ENCODE measurements around the gene DNAH17. TPM values are rescaled to one million over a fixed set of nuclear protein-coding genes. Genes with fewer than 3 reads are reported as not detected.

DNAH17 gene
- total RNA-seq, 4 donors from 2014 or later = 0.19 to 0.31 TPM; not detected in 2

DNA sequence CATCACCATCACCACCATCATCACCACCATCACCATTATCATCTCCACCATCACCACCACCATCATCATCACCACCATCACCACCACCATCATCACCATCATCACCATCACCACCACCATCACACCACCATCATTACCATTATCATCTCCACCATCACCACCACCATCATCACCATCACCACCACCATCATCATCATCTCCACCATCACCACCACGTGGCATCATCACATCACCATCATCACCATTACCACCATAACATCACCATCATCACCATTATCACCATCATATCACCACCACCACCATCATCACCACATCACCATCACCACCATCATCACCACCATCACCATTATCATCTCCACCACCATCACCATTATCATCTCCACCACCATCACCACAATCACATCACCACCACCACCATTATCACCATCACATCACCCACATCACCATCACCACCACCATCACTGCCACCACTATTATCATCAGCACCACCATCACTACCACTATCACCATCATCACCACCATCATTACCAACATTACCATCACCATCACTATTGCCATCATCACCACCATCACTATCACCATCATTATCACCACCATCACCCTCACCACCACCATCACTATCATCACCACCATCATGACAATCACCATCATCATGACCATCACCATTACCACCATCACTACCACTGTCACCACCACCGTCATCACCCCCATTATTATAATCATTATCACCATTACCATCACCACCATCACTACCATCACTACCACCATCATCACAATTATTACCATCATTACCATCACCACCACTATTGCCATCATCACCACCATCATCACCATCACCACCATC is 99.1 kb downstream of the DNAH17 start:
- TF ChIP-seq, protein P1, sequence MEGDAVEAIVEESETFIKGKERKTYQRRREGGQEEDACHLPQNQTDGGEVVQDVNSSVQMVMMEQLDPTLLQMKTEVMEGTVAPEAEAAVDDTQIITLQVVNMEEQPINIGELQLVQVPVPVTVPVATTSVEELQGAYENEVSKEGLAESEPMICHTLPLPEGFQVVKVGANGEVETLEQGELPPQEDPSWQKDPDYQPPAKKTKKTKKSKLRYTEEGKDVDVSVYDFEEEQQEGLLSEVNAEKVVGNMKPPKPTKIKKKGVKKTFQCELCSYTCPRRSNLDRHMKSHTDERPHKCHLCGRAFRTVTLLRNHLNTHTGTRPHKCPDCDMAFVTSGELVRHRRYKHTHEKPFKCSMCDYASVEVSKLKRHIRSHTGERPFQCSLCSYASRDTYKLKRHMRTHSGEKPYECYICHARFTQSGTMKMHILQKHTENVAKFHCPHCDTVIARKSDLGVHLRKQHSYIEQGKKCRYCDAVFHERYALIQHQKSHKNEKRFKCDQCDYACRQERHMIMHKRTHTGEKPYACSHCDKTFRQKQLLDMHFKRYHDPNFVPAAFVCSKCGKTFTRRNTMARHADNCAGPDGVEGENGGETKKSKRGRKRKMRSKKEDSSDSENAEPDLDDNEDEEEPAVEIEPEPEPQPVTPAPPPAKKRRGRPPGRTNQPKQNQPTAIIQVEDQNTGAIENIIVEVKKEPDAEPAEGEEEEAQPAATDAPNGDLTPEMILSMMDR (IDR thresholded peaks at IDR 0.05) = no peak
- no peak for TF ChIP-seq POLR2A (IDR thresholded peaks at IDR 0.05)
- Histone ChIP-seq H3K9me3 (no peaks in the 10 kb centered on the region), H3K27ac (no peak overlapping the region), H3K4me1 (no peaks in the 10 kb centered on the region), H3K27me3 (peaks cover 0 to 16% (median 0%) of the 10 kb centered on the region in 4 donors), H3K36me3 (no peaks in the 10 kb centered on the region), H3K4me3 (no peak overlapping the region)
- intact Hi-C loops (cut with DNase I) = no loop called here
- 78 to 81% methylated on average over 2 of the region's 2 CpGs for WGBS, 2 donors
- no peak for DNase-seq

DNA sequence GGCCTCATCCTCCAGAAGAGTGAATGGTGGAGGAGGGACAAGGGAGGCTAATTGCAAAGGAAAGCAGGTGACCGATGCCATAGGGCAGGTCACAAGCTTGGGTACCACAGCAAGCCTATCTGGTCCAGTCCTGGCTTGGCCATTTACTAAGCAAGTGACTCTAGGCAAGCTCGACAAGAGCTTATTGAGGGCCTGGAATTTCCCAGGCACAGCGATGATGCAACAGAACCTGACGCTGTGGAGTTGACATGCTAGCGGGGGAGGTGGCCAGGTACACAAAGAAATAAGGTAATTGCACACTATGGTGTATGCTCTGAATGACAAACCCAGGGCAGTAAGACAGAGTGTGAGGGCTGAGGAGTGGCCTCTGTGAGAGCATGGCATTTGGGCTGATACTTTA is 100.2 kb downstream of the DNAH17 start:
- Histone ChIP-seq H3K9me3 (no peaks in the 10 kb centered on the region), H3K36me3 (no peaks in the 10 kb centered on the region), H3K27ac (no peak overlapping the region), H3K4me3 (no peak overlapping the region), H3K27me3 (peaks cover 0 to 20% (median 0%) of the 10 kb centered on the region in 4 donors), H3K4me1 (no peaks in the 10 kb centered on the region)
- WGBS, 2 donors = 39 to 68% methylated on average over 3 of the region's 5 CpGs
- DNase-seq = no peak
- intact Hi-C loops (cut with DNase I) = no loop called here
- no peak for TF ChIP-seq POLR2A (IDR thresholded peaks at IDR 0.05)
- TF ChIP-seq, protein P1 (IDR thresholded peaks at IDR 0.05) = no peak

DNA sequence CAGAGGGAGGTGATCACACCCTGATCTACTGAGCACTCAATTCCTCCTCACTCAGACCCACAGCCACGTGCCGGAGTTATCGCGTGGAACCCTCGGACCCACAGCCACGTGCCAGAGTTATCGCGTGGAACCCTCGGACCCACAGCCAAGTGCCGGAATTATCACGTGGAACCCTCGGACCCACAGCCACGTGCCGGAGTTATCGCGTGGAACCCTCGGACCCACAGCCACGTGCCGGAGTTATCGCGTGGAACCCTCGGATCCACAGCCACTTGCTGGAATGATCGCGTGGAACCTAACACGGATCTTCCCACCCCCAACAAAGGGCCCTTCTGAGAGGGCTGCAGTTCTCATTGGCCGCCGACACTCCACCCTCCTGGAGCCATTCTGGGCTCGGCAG is 101.0 kb downstream of the DNAH17 start:
- Histone ChIP-seq H3K9me3 (no peaks in the 10 kb centered on the region), H3K4me3 (no peak overlapping the region), H3K4me1 (no peaks in the 10 kb centered on the region), H3K27me3 (peaks cover 0 to 21% (median 0%) of the 10 kb centered on the region in 4 donors), H3K36me3 (no peaks in the 10 kb centered on the region), H3K27ac (no peak overlapping the region)
- TF ChIP-seq POLR2A (IDR thresholded peaks at IDR 0.05) = no peak
- TF ChIP-seq, protein P1 (IDR thresholded peaks at IDR 0.05) = no peak
- DNase-seq = no peak
- WGBS, 2 donors = 93 to 94% methylated on average over 12 to 14 of the region's 28 CpGs
- intact Hi-C loops (cut with DNase I) = no loop called here

DNA sequence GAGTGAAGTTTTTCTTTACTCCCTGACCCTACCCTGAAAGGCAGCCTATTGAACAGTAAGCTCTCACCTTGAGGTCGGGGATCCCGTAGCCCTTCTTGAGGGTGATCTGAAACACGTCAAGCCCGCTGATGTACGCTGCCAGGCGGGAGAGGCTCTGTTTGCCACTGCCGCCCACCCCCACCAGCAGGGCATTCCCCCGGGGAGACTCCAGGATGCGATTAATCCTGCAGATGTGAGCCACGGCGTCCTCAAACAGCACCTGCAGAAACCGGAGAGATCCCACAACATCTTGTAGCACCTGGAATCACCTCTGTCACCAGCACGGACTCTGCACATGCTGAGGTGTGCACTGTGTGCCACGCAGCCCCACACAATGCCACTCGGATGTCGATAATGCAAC is 102.0 kb downstream of the DNAH17 start:
- peaks cover 0 to 18% (median 0%) of the 10 kb centered on the region in 4 donors for H3K27me3 ChIP-seq
- no peak for DNase-seq

DNA sequence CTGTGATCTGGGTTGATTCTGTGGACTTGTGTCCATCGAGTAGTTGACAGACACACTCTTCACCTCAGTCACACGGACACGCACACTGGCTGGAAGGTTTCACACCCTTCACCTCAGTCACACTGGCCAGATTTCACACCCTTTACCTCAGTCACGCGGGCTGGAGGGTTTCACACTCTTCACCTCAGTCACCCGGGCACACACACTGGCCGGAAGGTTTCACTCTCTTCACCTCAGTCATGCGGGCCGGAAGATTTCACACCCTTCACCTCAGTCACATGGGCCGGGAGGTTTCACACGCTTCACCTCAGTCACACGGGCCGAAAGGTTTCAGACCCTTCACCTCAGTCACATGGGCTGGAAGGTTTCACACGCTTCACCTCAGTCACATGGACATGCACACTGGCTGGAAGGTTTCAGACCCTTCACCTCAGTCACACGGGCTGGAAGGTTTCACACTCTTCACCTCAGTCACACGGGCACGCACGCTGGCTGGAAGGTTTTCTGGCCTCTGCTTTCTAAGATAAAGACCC is 102.5 kb downstream of the DNAH17 start:
- 80 to 85% methylated on average over 13 to 18 of the region's 18 CpGs for WGBS, 2 donors
- H3K27me3 ChIP-seq = peaks cover 0 to 18% (median 0%) of the 10 kb centered on the region in 4 donors
- H3K4me1 ChIP-seq = no peaks in the 10 kb centered on the region
- no peaks in the 10 kb centered on the region for H3K36me3 ChIP-seq
- intact Hi-C loops (cut with DNase I) = no loop called here
- no peak overlapping the region for H3K27ac ChIP-seq
- no peaks in the 10 kb centered on the region for H3K9me3 ChIP-seq
- TF ChIP-seq, protein P1 (IDR thresholded peaks at IDR 0.05) = no peak
- no peak for TF ChIP-seq POLR2A (IDR thresholded peaks at IDR 0.05)
- no peak overlapping the region for H3K4me3 ChIP-seq
- no peak for DNase-seq

More for the DNA sequence above, 102.0 kb downstream of the DNAH17 start:
- 77 to 96% methylated on average over 4 to 8 of the region's 16 CpGs for WGBS, 2 donors
- intact Hi-C loops (cut with DNase I) = no loop called here
- no peaks in the 10 kb centered on the region for H3K9me3 ChIP-seq
- no peak for TF ChIP-seq POLR2A (IDR thresholded peaks at IDR 0.05)
- TF ChIP-seq, protein P1 (IDR thresholded peaks at IDR 0.05) = no peak
- H3K27ac ChIP-seq = no peak overlapping the region
- H3K4me1 ChIP-seq = no peaks in the 10 kb centered on the region
- no peak overlapping the region for H3K4me3 ChIP-seq
- H3K36me3 ChIP-seq = no peaks in the 10 kb centered on the region

Data from esophagus squamous epithelium (tissue), 5 donors.